ENCODE measurements around the gene ERC2.
A peak's percentile ranks its signal among the peaks of the same experiment; 100 is the strongest.

DNA sequence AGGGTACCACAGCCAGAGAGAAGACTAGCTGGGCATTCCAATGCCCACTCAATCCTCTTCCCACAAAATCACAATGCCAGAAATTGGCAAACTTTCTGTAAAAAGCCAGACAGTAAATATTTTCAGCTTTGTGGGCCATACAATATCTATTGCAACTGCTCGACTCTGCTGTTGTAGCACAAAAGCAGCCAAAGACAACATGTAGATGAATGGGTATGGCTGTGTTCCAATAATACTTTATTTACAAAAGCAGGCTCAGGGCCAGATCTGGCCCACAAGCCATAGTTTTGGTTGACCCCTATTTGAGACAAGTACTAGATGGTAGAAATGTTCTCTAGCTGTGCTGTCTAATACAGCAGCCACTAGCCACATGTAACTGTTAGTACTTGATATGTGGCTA lies 330.9 kb downstream of the ERC2 start:
- TF ChIP-seq EZH2 (IDR thresholded peaks at IDR 0.05; ENCODE audit: borderline replicate concordance, low read depth, low read length, severe bottlenecking) (no peak), POLR2A (IDR thresholded peaks at IDR 0.05; ENCODE audit: low read depth, low read length) (no peak), POLR2AphosphoS5 (IDR thresholded peaks at IDR 0.05; ENCODE audit: insufficient read depth, low read depth, low read length) (peak; percentile 52), JUN (IDR thresholded peaks at IDR 0.05; ENCODE audit: borderline replicate concordance, insufficient read depth, insufficient read length, low read depth) (no peak), FOS (IDR thresholded peaks at IDR 0.05; ENCODE audit: borderline replicate concordance, insufficient read depth, low read length) (no peak), MYC (IDR thresholded peaks at IDR 0.05; ENCODE audit: low read depth, low read length) (no peak)
- TF ChIP-seq, protein P1, sequence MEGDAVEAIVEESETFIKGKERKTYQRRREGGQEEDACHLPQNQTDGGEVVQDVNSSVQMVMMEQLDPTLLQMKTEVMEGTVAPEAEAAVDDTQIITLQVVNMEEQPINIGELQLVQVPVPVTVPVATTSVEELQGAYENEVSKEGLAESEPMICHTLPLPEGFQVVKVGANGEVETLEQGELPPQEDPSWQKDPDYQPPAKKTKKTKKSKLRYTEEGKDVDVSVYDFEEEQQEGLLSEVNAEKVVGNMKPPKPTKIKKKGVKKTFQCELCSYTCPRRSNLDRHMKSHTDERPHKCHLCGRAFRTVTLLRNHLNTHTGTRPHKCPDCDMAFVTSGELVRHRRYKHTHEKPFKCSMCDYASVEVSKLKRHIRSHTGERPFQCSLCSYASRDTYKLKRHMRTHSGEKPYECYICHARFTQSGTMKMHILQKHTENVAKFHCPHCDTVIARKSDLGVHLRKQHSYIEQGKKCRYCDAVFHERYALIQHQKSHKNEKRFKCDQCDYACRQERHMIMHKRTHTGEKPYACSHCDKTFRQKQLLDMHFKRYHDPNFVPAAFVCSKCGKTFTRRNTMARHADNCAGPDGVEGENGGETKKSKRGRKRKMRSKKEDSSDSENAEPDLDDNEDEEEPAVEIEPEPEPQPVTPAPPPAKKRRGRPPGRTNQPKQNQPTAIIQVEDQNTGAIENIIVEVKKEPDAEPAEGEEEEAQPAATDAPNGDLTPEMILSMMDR (IDR thresholded peaks at IDR 0.05; ENCODE audit: extremely low read depth in 1 of 2, insufficient read depth in 1 of 2, low read depth in 1 of 2, low read length in 2 of 2): no peak
- TF ChIP-seq, protein P2, sequence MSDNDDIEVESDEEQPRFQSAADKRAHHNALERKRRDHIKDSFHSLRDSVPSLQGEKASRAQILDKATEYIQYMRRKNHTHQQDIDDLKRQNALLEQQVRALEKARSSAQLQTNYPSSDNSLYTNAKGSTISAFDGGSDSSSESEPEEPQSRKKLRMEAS (IDR thresholded peaks at IDR 0.05; ENCODE audit: insufficient read depth, insufficient read length): no peak
